ENCODE measurements around the gene FBLN5. TPM values are rescaled to one million over a fixed set of nuclear protein-coding genes. Genes with fewer than 3 reads are reported as not detected.

FBLN5 gene
- total RNA-seq, 1 donor from 2014 or later, result 130 TPM

- intact Hi-C loops (cut with DNase I), result no loop called here
- ATAC-seq (no peak), DNase-seq (no peak)
- TF ChIP-seq CTCF (IDR thresholded peaks at IDR 0.05), result no peak
- Histone ChIP-seq H3K9me3 (no peaks in the 10 kb centered on the region), H3K4me3 (no peak overlapping the region), H3K4me1 (peaks cover 43% of the 10 kb centered on the region), H3K27ac (peak overlapping the region; percentile 34), H3K36me3 (no peaks in the 10 kb centered on the region), H3K27me3 (ENCODE audit: low read depth) (no peaks in the 10 kb centered on the region)
Observed at GRCh38 chr14:91896419-91896818, 51.1 kb downstream of the FBLN5 start.

GRCh38 chr14:91893669-91894068, 53.8 kb downstream of the FBLN5 start:
- intact Hi-C loops (cut with DNase I), result no loop called here
- Histone ChIP-seq H3K4me3 (no peak overlapping the region), H3K36me3 (no peaks in the 10 kb centered on the region), H3K27me3 (ENCODE audit: low read depth) (no peaks in the 10 kb centered on the region), H3K9me3 (no peaks in the 10 kb centered on the region), H3K27ac (no peak overlapping the region), H3K4me1 (peaks cover 48% of the 10 kb centered on the region)
- no peak for TF ChIP-seq CTCF (IDR thresholded peaks at IDR 0.05)
- DNase-seq, result no peak
- no peak for ATAC-seq

GRCh38 chr14:91893007-91893406, 54.5 kb downstream of the FBLN5 start:
- DNase-seq, result no peak
- no peak overlapping the region for H3K27ac ChIP-seq

GRCh38 chr14:91891721-91892220, 55.7 kb downstream of the FBLN5 start:
- peaks cover 36% of the 10 kb centered on the region for H3K4me1 ChIP-seq
- peak overlapping the region; percentile 21 for H3K27ac ChIP-seq
- H3K9me3 ChIP-seq, result no peaks in the 10 kb centered on the region
- intact Hi-C loops (cut with DNase I), result no loop called here
- H3K4me3 ChIP-seq, result no peak overlapping the region
- no peak for DNase-seq
- H3K36me3 ChIP-seq, result no peaks in the 10 kb centered on the region
- no peaks in the 10 kb centered on the region for H3K27me3 ChIP-seq (ENCODE audit: low read depth)
- no peak for ATAC-seq
- TF ChIP-seq CTCF (IDR thresholded peaks at IDR 0.05), result no peak

More at GRCh38 chr14:91893007-91893406, 54.5 kb downstream of the FBLN5 start:
- Histone ChIP-seq H3K4me1 (peaks cover 48% of the 10 kb centered on the region), H3K9me3 (no peaks in the 10 kb centered on the region), H3K27me3 (ENCODE audit: low read depth) (no peaks in the 10 kb centered on the region), H3K36me3 (no peaks in the 10 kb centered on the region), H3K4me3 (no peak overlapping the region)
- no peak for ATAC-seq
- intact Hi-C loops (cut with DNase I), result no loop called here
- peak; percentile 39 for TF ChIP-seq CTCF (IDR thresholded peaks at IDR 0.05)

GRCh38 chr14:91891101-91891500, 56.4 kb downstream of the FBLN5 start:
- peaks cover 33% of the 10 kb centered on the region for H3K4me1 ChIP-seq
- DNase-seq (no peak), ATAC-seq (no peak)
- intact Hi-C loops (cut with DNase I), result no loop called here
- H3K36me3 ChIP-seq, result no peaks in the 10 kb centered on the region
- no peaks in the 10 kb centered on the region for H3K27me3 ChIP-seq (ENCODE audit: low read depth)
- H3K4me3 ChIP-seq, result no peak overlapping the region
- H3K27ac ChIP-seq, result peak overlapping the region; percentile 31
- H3K9me3 ChIP-seq, result no peaks in the 10 kb centered on the region
- no peak for TF ChIP-seq CTCF (IDR thresholded peaks at IDR 0.05)
